Esophagus muscularis mucosa (tissue), 4 donors: ENCODE results near the gene MORC2. TPM values are rescaled to one million over a fixed set of nuclear protein-coding genes. Genes with fewer than 3 reads are reported as not detected.

Source experiments
- DNase-seq: peaks from one replicate; pipeline ENCODE4 v3.0.0-alpha.2; 2017; ENCODE audit errors: extremely low spot score
- H3K27ac ChIP-seq, 4 donors: fragments of 200-600 bp; sonication (generic); replicated peaks in 1 of 4; 1 replicate in 3 of 4; 2 replicates in 1 of 4; pipeline ENCODE4 v1.5.1; 2016 to 2019; ENCODE audit warnings: mild to moderate bottlenecking in 1 of 4
- H3K27me3 ChIP-seq, 4 donors: fragments of 200-600 bp; sonication (generic); one replicate each; pipeline versions ENCODE4 v1.5.1 to v1.6.0; 2016 to 2019
- H3K36me3 ChIP-seq, 4 donors: fragments of 200-600 bp; sonication (generic); one replicate each; pipeline ENCODE4 v1.5.1; 2016 to 2019
- H3K4me1 ChIP-seq, 4 donors: fragments of 200-600 bp; sonication (generic); one replicate each; pipeline ENCODE4 v1.5.1; 2016 to 2019
- H3K4me3 ChIP-seq, 4 donors: fragments of 200-600 bp; sonication (generic); 1 replicate in 2 of 4; 2 replicates in 2 of 4; pipeline ENCODE4 v1.5.1; 2016 to 2019; ENCODE audit warnings: mild to moderate bottlenecking in 4 of 4, moderate library complexity in 1 of 4
- H3K9me3 ChIP-seq, 4 donors: fragments of 200-600 bp; sonication (generic); 1 replicate in 3 of 4; 2 replicates in 1 of 4; pipeline ENCODE4 v1.5.1; 2016 to 2019
- EP300 ChIP-seq: sonication (generic); formaldehyde crosslinking; IDR thresholded peaks from one replicate; pipeline ENCODE4 v1.6.1; 2017; ENCODE audit warnings: antibody characterized with exemption
- POLR2A ChIP-seq: fragments of 450-650 bp; IDR thresholded peaks from one replicate; pipeline ENCODE4 v1.6.1; 2017; ENCODE audit warnings: antibody characterized with exemption, moderate library complexity, mild to moderate bottlenecking, low read depth
- POLR2AphosphoS5 ChIP-seq, 2 donors: sonication (generic); formaldehyde crosslinking; IDR thresholded peaks; one replicate each; pipeline ENCODE4 v1.6.1; 2017; ENCODE audit warnings: antibody characterized with exemption in 2 of 2
- WGBS: methylation state at CpG from one replicate; pipeline ENCODE4 v1.1.5; 2018; 5-methylcytosine and 5-hydroxymethylcytosine counted together
- intact Hi-C: fragments of 100-400 bp; cut with DNase I; formaldehyde crosslinking; loops from one replicate; pipeline ENCODE4 v1.15.1; 2023
- small RNA-seq, 3 donors: library from RNA; depleted of rRNA; stranded (forward); fragments of <200 nt; gene quantifications; one replicate each; pipeline ENCODE3, GENCODE V24; 2016
- total RNA-seq, 4 donors: library from RNA; depleted of rRNA; stranded (reverse); fragments of >200 nt; gene quantifications; one replicate each; pipeline versions ENCODE4 v1.1.0 to v1.2.1, GENCODE V29; 2016
- TF ChIP-seq, protein P1 (sequence below), 3 experiments: fragments of 200-600 bp in 2 of 3; fragments of 450-650 bp in 1 of 3; sonication (generic) in 2 of 3; IDR thresholded peaks; one replicate each; pipeline ENCODE4 v1.5.1; 2017 to 2019; ENCODE audit warnings: antibody characterized with exemption in 3 of 3, mild to moderate bottlenecking in 2 of 3, moderate library complexity in 1 of 3

MORC2 gene
- total RNA-seq, 4 donors from 2014 or later, result 19.5 to 28.8 (median 23.8) TPM

GRCh38 chr22:30877662-30878515 is 90.7 kb downstream of the MORC2 start:
- no peak for DNase-seq
- H3K4me1 ChIP-seq, result peaks cover 0 to 15% (median 0%) of the 10 kb centered on the region in 4 donors
- H3K36me3 ChIP-seq, result no peaks in the 10 kb centered on the region
- no peaks in the 10 kb centered on the region for H3K27me3 ChIP-seq
- intact Hi-C loops, result no loop called here
- TF ChIP-seq EP300 (no peak), POLR2A (no peak), POLR2AphosphoS5 (IDR thresholded peaks at IDR 0.05) (no peak)
- TF ChIP-seq, protein P1, sequence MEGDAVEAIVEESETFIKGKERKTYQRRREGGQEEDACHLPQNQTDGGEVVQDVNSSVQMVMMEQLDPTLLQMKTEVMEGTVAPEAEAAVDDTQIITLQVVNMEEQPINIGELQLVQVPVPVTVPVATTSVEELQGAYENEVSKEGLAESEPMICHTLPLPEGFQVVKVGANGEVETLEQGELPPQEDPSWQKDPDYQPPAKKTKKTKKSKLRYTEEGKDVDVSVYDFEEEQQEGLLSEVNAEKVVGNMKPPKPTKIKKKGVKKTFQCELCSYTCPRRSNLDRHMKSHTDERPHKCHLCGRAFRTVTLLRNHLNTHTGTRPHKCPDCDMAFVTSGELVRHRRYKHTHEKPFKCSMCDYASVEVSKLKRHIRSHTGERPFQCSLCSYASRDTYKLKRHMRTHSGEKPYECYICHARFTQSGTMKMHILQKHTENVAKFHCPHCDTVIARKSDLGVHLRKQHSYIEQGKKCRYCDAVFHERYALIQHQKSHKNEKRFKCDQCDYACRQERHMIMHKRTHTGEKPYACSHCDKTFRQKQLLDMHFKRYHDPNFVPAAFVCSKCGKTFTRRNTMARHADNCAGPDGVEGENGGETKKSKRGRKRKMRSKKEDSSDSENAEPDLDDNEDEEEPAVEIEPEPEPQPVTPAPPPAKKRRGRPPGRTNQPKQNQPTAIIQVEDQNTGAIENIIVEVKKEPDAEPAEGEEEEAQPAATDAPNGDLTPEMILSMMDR (IDR thresholded peaks at IDR 0.05), result no peak
- no peak overlapping the region for H3K27ac ChIP-seq
- WGBS, result 93% methylated on average over 13 of the region's 15 CpGs
- no peak overlapping the region for H3K4me3 ChIP-seq
- no peaks in the 10 kb centered on the region for H3K9me3 ChIP-seq

DNA sequence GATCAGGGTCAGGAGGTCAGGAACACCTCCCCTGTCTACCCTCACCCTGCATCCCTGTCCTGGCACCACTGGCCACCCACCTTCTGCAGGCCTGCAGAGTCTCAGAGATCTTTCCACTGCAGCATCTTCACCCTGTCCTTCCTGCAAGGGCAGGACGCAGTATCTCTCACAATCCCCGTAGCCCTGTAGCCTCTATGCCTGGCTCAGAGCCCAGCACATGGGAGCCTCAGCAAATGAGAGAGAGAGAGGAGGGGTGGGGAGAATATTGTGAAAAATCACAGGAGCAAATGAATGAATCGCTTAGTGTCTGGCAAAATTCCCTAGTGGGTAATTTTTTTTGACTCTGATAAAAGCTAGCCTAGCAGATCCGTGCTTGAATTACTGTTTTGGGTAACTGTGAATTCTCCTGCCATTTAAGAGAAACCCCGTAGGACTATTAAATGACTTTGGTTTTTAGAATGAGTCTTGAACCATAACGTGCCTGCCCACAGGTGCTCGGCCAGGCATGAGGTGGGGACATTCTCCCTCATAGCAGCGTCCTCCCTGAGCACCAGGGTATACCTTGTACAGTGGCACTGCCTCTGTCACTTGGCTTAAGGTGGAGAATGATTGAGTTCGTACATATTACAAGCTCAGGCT is 91.5 kb downstream of the MORC2 start:
- H3K4me3 ChIP-seq, result no peak overlapping the region
- peaks cover 0 to 12% (median 0%) of the 10 kb centered on the region in 4 donors for H3K4me1 ChIP-seq
- no peak for DNase-seq
- H3K9me3 ChIP-seq, result no peaks in the 10 kb centered on the region
- H3K36me3 ChIP-seq, result no peaks in the 10 kb centered on the region
- H3K27me3 ChIP-seq, result no peaks in the 10 kb centered on the region
- TF ChIP-seq POLR2A, result no peak
- TF ChIP-seq EP300, result no peak
- TF ChIP-seq, protein P1 (IDR thresholded peaks at IDR 0.05), result no peak
- TF ChIP-seq POLR2AphosphoS5 (IDR thresholded peaks at IDR 0.05), result no peak
- intact Hi-C loops, result no loop called here
- WGBS, result 47% methylated on average over 9 of the region's 9 CpGs
- H3K27ac ChIP-seq, result no peak overlapping the region

GRCh38 chr22:30876221-30876751 is 92.3 kb downstream of the MORC2 start:
- Histone ChIP-seq H3K27ac (no peak overlapping the region), H3K4me3 (no peak overlapping the region), H3K36me3 (no peaks in the 10 kb centered on the region), H3K9me3 (no peaks in the 10 kb centered on the region), H3K4me1 (peaks cover 0 to 4% (median 0%) of the 10 kb centered on the region in 4 donors), H3K27me3 (no peaks in the 10 kb centered on the region)
- TF ChIP-seq EP300, result no peak
- TF ChIP-seq, protein P1 (IDR thresholded peaks at IDR 0.05), result no peak
- TF ChIP-seq POLR2AphosphoS5 (IDR thresholded peaks at IDR 0.05), result no peak
- no peak for TF ChIP-seq POLR2A
- DNase-seq, result no peak
- 83% methylated on average over 8 of the region's 9 CpGs for WGBS
- intact Hi-C loops, result no loop called here

DNA sequence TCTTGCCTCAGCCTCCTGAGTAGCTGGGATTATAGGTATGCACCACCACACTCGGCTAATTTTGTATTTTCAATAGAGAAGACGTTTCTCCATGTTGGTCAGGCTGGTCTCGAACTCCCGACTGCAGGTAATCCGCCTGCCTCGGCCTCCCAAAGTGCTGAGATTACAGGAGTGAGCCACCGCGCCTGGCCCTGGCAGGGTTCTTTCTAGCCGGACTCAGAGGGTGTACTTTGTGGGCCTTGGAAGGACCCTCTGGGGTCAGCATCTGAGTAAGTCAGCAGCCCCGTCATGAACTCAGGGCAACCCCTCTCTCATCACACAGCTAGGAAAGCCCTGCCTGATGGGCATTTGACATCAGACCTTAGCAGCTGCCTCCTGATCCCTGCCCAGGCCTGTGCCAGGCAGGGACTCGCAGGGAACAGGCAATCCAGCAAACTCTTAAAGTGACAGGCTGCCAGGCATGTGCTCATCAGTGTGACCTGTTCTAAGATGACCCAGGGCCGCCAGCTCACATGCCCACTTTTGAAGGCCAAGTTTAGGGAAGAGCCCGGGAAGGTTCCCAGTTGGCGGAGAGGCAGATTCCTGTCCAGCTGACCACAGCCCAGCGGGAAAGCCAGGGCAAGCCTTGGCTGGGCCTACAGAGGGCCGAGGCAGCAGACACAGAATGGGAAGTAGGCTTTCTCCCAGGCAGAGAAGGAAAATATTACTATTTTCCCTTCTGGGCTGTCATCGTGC is 92.9 kb downstream of the MORC2 start:
- 94% methylated on average over 7 of the region's 17 CpGs for WGBS
- TF ChIP-seq EP300, result no peak
- TF ChIP-seq, protein P1 (IDR thresholded peaks at IDR 0.05), result no peak
- TF ChIP-seq POLR2A, result no peak
- TF ChIP-seq POLR2AphosphoS5 (IDR thresholded peaks at IDR 0.05), result no peak
- H3K4me1 ChIP-seq, result peaks cover 0 to 4% (median 0%) of the 10 kb centered on the region in 4 donors
- DNase-seq, result no peak
- H3K9me3 ChIP-seq, result no peaks in the 10 kb centered on the region
- intact Hi-C loops, result no loop called here
- peaks cover 0 to 5% (median 0%) of the 10 kb centered on the region in 4 donors for H3K36me3 ChIP-seq
- no peak overlapping the region for H3K4me3 ChIP-seq
- no peak overlapping the region for H3K27ac ChIP-seq
- no peaks in the 10 kb centered on the region for H3K27me3 ChIP-seq

Small RNA genes within 50 kb of the gene (small RNA-seq; reads per million reads assigned to genes)
- gene RF01892, result 0 reads per million in 3 donors

Other genes starting within 250 kb of the MORC2 start
- 10 to 100 TPM; 53.0 to 78.5 (median 64.1) TPM for gene TUG1, start 491 bp upstream of the MORC2 start, total RNA-seq
- gene SMTN, start 112.5 kb upstream of the MORC2 start, total RNA-seq, result 1,000 to 10,000 TPM; 1,154 to 1,495 (median 1,416) TPM
- gene SELENOM, start 138.8 kb upstream of the MORC2 start, total RNA-seq, result 1,000 to 10,000 TPM; 1,118 to 1,733 (median 1,416) TPM
- 1 to 10 TPM; 1.3 to 2.1 (median 1.8) TPM for gene INPP5J, start 154.2 kb upstream of the MORC2 start, total RNA-seq
- gene PLA2G3, start 171.7 kb upstream of the MORC2 start, total RNA-seq, result not detected
- 10 to 100 TPM; 33.6 to 66.7 (median 55.6) TPM for gene RNF185, start 191.4 kb upstream of the MORC2 start, total RNA-seq
- gene LIMK2, start 243.5 kb upstream of the MORC2 start, total RNA-seq, result 10 to 100 TPM; 12.0 to 18.2 (median 14.3) TPM